ENCODE results near the gene DCAF17.
A peak's percentile ranks its signal among the peaks of the same experiment; 100 is the strongest.
"Not testable (repeated sequence)": the region's sequence is repeated elsewhere in the genome, so short reads cannot be mapped to it uniquely, and the experiment has no call there.

The DCAF17 gene

DNA sequence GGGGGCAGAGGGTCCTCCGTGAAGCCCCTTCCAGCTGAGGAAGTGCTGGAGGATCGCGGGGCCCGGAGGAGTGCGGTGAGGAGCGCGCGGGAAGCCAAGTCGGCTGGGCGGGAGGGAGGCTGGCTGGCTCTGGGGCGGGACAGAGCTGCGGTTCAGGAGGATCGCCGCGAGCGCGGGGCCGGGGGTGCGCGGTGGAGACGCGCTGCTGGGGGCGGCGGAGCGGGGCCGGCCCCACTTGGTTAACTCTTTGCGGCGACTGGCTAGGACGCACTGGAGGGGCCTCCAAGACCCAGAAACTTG lies 88.7 kb downstream of the DCAF17 start:
- Histone ChIP-seq H3K27me3 (no peaks in the 10 kb centered on the region), H3K27ac (peak overlapping the region; percentile 87)
- no peak for TF ChIP-seq CTCF (IDR thresholded peaks at IDR 0.05)

GRCh38 chr2:171523088-171524017 lies 89.3 kb downstream of the DCAF17 start:
- H3K27ac ChIP-seq: peak overlapping the region; percentile 87
- TF ChIP-seq CTCF (IDR thresholded peaks at IDR 0.05): no peak
- no peaks in the 10 kb centered on the region for H3K27me3 ChIP-seq
- H3K36me3 ChIP-seq: no peaks in the 10 kb centered on the region
- H3K9me3 ChIP-seq: no peaks in the 10 kb centered on the region
- peaks cover 16 to 19% of the 10 kb centered on the region in 2 experiments for H3K4me1 ChIP-seq (ENCODE audit: control insufficient read depth in 1 of 2, insufficient read depth in 1 of 2, low read depth in 1 of 2, low read length in 1 of 2)
- peak overlapping the region; percentile 67 to 87 for H3K4me3 ChIP-seq (ENCODE audit: low read depth in 1 of 2, low read length in 1 of 2)

More for the DNA sequence above, 88.7 kb downstream of the DCAF17 start:
- H3K36me3 ChIP-seq: no peaks in the 10 kb centered on the region
- H3K4me3 ChIP-seq (ENCODE audit: low read depth in 1 of 2, low read length in 1 of 2): peak overlapping the region; percentile 67 to 87
- H3K9me3 ChIP-seq: no peaks in the 10 kb centered on the region
- H3K4me1 ChIP-seq (ENCODE audit: control insufficient read depth in 1 of 2, insufficient read depth in 1 of 2, low read depth in 1 of 2, low read length in 1 of 2): peaks cover 16 to 19% of the 10 kb centered on the region in 2 experiments

- H3K27ac ChIP-seq: peak overlapping the region; percentile 87
- TF ChIP-seq CTCF (IDR thresholded peaks at IDR 0.05): no peak
Observed at GRCh38 chr2:171524018-171524401, 90.0 kb downstream of the DCAF17 start.

GRCh38 chr2:171529914-171530313 lies 95.9 kb downstream of the DCAF17 start:
- Histone ChIP-seq H3K9me3 (no peaks in the 10 kb centered on the region), H3K4me3 (ENCODE audit: low read depth in 1 of 2, low read length in 1 of 2) (no peak overlapping the region), H3K36me3 (no peaks in the 10 kb centered on the region), H3K27ac (no peak overlapping the region), H3K4me1 (ENCODE audit: control insufficient read depth in 1 of 2, insufficient read depth in 1 of 2, low read depth in 1 of 2, low read length in 1 of 2) (no peaks in the 10 kb centered on the region), H3K27me3 (no peaks in the 10 kb centered on the region)
- peak; percentile 71 for TF ChIP-seq CTCF (IDR thresholded peaks at IDR 0.05)

More at GRCh38 chr2:171524018-171524401, 90.0 kb downstream of the DCAF17 start:
- no peaks in the 10 kb centered on the region for H3K27me3 ChIP-seq
- H3K4me1 ChIP-seq (ENCODE audit: control insufficient read depth in 1 of 2, insufficient read depth in 1 of 2, low read depth in 1 of 2, low read length in 1 of 2): peaks cover 16 to 19% of the 10 kb centered on the region in 2 experiments
- no peaks in the 10 kb centered on the region for H3K9me3 ChIP-seq
- H3K4me3 ChIP-seq (ENCODE audit: low read depth in 1 of 2, low read length in 1 of 2): peak overlapping the region; percentile 67 to 87
- no peaks in the 10 kb centered on the region for H3K36me3 ChIP-seq

DNA sequence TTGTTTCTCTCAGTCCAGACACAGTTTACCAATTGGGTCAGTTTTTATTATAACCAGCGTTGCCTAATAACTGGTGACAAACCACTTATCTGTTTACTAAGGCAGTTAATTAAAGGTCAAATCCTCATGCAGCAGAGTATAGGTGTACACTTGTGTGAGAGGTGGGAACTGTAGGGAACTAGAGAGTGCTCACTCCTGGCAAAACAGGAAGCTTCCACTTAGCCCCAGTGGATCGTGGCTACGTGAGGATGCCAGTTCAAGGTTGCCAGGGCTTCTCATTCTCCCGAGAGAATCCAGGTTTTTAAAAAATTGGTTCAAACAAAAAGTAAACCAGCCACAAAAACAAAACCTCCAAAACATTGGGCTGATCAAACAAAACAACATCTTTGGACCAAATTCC lies 96.4 kb downstream of the DCAF17 start:
- no peak overlapping the region for H3K4me3 ChIP-seq (ENCODE audit: low read depth in 1 of 2, low read length in 1 of 2)
- no peaks in the 10 kb centered on the region for H3K4me1 ChIP-seq (ENCODE audit: control insufficient read depth in 1 of 2, insufficient read depth in 1 of 2, low read depth in 1 of 2, low read length in 1 of 2)
- peak overlapping the region; percentile 14 for H3K27ac ChIP-seq
- no peaks in the 10 kb centered on the region for H3K27me3 ChIP-seq
- no peak for TF ChIP-seq CTCF (IDR thresholded peaks at IDR 0.05)
- H3K9me3 ChIP-seq: no peaks in the 10 kb centered on the region
- no peaks in the 10 kb centered on the region for H3K36me3 ChIP-seq

DNA sequence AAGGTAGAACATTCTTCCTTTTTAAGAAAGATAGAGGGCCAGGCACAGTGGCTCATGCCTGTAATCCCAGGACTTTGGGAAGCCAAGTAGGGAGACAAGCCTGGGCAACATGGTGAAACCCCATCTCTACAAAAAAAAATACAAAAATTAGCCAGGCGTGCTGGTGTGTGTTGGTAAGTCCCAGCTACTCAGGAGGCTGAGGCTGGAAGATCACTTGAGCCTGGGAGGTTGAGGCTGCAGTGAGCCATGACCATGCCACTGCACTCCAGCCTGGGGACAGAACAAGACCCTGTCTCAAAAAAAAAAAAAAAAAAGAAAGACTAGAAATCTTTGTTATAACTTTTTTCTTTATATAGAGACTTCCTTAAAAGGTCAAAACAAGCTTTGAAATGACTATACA lies 96.8 kb downstream of the DCAF17 start:
- peak overlapping the region; percentile 14 for H3K27ac ChIP-seq
- H3K36me3 ChIP-seq; H3K9me3 ChIP-seq; H3K4me3 ChIP-seq (ENCODE audit: low read depth in 1 of 2, low read length in 1 of 2); H3K4me1 ChIP-seq (ENCODE audit: control insufficient read depth in 1 of 2, insufficient read depth in 1 of 2, low read depth in 1 of 2, low read length in 1 of 2); H3K27me3 ChIP-seq: not testable (repeated sequence)

Data from neutrophil (primary cell).